GM21825 (cell line): ENCODE results near the gene TRIML2.
"Not testable (repeated sequence)": the region's sequence is repeated elsewhere in the genome, so short reads cannot be mapped to it uniquely, and the experiment has no call there.

ENCODE experiments used
- ATAC-seq: cut with Tn5 transposase; IDR thresholded peaks from one replicate; pipeline ENCODE4 v1.9.1; 2021; ENCODE audit warnings: mild to moderate bottlenecking, moderate library complexity; ENCODE audit not compliant: unreplicated experiment

Gene TRIML2

DNA sequence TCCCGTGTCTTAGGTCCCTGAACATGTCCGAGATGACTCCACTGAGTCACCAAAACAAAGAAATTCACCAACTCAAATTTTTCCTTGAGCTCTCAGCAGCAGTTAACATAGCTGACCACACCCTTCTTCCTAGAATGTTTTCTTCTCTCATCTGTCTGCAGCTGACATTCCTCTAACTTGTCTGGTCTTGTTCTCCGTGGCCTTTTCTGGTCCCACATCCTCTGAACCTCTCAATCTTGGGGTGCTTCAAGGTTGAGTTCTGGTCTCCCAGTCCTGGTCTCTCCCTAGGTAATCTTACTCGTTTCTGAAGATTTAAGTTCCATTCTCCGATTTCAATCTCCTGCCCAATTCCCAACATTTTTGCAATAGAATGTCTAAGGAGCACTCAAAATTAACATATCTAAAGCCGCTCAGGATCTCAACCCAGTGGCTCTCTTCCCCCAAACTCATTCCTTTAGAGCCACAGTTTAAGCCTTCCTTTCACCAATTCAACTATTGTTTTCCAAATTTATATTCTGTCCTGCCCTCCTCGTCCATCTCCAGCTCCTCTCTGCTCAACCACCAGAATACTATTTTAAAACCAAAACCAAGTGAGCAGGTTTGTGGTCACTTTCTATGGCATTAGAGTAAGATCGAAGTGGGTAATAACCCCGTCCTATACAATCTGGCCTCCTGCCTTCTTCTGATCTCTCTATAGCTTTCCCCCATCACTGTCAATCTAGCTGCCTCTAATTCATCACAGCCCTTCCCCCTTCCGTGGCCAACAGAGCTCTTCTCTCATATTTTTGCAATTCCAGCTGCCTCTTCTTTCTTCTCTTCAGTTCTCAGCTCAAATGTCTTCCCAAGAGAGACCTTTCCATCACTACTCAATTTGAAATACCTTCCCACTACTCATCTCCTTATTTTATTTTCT is 1.2 kb downstream of the TRIML2 start:
- ATAC-seq = no peak

DNA sequence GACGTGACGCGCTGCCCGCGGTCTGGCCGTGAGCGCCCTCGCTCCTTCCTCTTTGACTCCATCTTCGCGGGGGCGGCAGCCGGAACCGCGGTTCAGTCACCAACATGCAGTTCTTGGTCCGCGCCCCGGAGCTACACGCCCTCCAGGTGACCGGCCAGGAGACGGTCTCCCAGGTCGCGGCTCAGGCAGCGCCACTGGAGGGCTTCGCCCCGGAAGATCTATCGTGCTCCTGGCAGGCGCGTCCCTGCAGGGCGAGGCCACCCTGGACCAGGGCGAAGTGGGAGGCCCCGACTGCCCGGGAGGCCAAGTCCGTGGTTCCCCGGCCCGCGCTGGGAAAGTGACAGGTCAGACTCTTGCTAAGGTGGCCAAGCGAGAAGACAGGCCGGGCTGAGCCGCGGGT is 2.9 kb downstream of the TRIML2 start:
- no peak for ATAC-seq

DNA sequence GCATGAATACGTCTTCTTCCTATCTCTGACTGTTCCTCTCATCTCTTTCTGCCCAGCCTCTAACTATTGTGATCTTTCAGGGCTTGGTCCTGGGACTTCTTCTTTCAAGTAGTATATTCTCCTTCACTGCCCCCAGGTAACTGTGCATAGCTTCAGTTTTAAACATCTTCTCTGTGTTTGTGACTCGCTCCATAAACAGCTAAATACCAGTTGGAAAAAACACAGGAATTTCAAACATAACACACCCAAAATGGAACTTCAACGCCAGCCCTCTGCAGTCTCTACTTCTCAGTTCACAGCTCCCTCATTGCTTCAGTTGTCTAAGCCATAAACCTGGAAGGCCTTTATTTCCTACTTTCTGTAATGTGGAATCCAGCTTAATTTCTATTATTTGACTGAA is 16.6 kb downstream of the TRIML2 start:
- no peak for ATAC-seq

DNA sequence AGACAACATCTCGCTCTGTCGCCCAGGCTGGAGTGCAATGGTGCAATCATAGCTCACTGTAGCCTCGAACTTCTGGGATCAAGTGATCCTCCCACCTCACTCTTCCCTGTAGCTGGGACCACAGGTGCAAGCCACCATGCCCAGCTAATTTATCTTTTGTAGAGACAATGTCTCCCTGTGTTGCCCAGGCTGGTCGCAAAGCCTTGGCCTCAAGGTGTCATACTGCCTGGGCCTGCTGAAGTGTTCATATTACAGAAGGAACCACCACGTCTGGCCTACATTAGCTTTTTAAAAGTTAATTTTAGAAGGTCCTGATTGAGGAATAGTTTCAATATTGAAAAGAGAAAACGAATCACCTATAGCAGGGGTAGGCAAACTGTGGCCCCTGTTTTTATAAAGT is 22.5 kb downstream of the TRIML2 start:
- ATAC-seq = no peak

DNA sequence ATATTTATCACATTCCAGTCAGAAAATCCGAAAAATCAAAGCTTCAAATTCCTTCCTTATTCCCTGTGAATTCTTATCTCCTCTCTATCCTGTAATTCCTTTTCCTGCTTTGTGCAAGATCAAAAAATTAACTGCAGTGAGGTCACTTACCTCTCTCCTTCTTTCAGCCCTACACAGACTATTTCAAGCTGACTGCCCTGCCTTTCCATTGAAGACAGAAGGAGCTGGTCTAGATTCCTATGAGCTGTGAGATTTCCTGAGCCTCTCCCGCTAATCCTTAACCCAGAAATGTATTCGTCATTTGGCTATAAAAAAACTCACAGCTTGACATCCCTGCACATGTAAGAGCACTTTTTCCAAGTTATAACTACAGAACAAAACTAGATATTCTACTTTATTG is 26.6 kb downstream of the TRIML2 start:
- no peak for ATAC-seq

DNA sequence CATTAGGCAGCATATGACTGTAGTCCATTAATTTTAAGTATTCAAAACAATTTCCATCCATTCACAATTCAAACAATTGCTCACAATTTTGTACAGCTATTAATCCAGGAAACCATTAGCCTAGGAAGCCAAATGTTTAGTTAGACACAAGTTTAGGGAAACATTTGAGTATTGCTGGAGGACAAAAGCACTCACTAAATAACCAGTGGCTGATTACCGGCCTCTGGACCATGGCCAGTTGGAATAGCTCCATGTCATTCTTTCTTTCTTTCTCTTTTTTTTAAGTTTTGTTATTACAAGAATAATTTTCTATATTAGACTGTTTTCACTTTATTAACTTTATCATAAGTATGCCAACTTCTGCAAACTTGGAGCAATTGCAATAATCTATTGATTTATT is 31.3 kb downstream of the TRIML2 start:
- no peak for ATAC-seq

DNA sequence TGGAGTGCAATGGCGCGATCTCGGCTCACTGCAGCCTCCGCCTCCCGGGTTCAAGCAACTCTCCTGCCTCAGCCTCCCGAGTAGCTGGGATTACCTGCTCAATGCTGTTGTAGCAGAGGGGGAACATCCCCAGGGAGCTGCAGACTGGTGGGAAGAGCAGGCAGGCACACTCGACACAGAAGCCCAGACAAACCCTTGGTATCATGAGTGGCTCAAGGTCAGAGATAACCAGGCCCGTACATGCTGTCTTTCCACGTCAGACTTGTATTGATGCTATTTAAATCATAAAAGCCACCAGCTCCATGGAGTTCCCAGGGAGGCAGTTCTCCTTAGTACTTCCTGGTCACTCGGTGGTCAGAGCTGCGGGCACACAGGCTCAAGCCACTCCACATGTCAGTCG is 33.2 kb downstream of the TRIML2 start:
- ATAC-seq = no peak

DNA sequence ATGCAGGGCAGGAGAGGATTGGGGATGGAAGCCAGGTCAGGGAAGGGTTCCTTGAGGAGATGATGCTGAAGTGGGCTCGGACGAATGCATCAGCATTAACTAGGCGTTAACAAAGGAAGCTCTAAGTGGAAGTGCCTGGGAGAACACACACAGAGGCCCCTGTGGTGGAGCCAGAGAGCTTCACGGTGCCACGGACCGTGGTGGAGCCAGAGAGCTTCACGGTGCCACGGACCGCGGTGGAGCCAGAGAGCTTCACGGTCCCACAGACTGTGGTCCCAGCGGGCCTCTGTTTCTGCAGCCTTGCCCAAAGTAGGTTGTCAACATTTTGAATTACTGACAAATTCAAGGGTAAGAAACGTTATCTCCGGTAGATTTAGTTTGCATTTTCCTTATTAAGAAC is 48.3 kb downstream of the TRIML2 start:
- no peak for ATAC-seq

DNA sequence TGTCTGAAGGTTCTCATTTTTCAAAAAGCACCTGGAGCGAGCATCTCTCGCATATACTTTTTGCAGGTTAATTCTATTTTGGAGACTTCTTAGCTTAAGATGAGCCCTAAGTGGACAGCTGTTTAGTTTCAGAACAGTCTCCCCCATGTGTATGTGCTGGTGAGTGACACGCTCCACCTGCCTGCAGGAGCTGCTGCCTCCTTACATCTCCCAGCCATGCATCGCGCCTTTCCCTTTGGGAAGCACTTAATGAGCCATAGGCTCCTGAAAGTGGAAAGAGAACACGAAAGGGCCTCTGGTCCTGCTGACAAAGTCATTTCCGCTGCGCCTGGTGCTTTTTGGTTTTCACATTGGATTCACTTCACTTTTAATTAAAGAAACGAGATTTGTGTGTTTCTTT is 56.1 kb downstream of the TRIML2 start:
- ATAC-seq = no peak

DNA sequence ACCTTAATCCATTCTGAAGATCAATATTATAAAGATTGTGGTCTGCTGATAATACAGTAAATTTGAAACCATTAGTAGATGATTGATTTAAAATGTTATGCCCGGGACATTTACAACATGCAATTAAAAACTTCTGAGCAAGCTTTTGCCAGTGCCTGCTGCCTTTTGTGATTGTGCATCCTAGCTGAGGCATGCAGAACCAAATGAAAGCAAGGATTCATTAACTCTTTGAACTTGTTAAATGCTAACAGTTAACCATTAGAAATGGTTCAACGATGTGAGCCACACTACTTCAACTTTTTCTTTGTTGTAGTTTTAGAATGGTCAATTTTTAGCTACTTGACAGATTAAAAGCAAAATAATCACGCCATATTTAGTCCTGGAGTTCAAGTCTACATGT is 62.7 kb downstream of the TRIML2 start:
- no peak for ATAC-seq

DNA sequence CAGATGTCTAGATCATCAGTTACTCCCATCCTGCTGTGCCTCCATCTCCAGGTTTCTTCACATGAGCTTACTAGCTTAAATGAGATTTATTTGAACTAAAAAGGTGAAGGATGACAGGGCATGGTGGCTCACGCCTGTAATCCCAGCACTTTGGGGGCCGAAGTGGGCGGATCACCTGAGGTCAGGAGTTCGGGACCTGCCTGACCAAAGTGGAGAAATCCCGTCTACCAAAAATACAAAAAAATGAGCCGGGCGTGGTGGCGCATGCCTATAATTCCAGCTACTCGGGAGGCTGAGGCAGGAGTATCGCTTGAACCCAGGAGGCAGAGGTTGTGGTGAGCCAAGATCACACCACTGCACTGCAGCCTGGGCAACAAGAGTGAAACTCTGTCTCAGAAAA is 63.9 kb downstream of the TRIML2 start:
- ATAC-seq = not testable (repeated sequence)

DNA sequence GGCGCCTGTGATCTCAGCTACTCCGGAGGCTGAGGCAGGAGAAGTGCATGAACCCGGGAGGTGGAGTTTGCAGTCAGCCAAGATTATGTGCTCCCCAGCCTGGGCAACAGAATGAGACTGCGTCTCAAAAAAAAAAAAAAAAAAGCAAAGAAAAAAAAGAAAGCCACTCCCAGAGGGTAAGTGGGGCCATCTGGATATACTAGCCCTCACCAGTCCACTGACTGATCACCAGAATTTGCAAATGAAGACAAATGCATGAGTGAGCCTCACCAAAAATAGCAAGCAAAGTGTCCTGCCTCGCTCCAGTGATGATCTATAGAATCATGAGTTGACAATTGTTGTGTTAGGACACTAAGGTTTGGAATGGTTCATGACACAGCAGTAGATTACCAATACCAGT is 66.2 kb downstream of the TRIML2 start:
- ATAC-seq = no peak

DNA sequence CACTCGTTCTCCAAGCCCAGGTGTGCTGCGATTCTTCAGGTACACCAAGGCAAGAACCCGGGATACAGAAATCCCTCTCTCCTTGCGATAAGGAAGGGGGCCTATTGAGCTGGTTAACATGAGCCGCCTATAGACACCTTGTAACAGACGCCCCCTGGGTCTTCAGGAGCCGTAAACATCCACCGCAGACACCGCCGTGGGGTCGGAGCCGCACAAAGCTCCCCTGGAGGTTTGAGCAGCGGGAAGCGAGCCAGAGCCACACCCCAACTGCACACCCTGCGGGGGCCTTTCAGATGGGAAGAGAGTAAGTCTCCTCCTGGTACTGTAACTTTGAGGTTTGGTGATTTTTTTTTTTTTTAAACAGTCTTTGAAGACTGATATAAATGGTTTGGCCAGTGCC is 67.2 kb downstream of the TRIML2 start:
- ATAC-seq = no peak

DNA sequence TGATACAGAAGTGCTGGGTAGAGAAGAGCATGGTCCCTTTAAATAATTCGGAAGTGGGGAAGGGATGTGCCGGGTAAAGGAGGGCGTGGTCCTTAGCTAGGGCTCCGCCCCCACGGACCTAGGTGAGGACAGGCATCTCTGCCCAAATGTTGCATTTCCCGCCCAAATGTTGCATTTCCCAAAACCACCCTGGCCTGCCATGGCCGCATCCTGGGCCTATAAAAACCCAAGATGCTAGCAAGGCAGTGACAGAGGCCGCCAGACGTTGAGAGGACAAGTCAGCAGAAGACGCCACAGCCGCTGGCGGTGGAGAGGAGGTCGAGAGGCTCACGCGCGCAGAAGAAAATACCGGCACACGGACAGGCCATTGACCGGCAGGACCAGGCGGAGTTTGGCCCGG is 67.7 kb downstream of the TRIML2 start:
- ATAC-seq = no peak
